Liver (tissue), 9 donors: Measurements from ENCODE around the gene PITPNB. TPM values are rescaled to one million over a fixed set of nuclear protein-coding genes. Genes with fewer than 3 reads are reported as not detected.

ENCODE experiments used
- DNase-seq: peaks from one replicate; pipeline ENCODE4 v3.0.0-alpha.2; 2017; ENCODE audit warnings: low spot score
- H3K27ac ChIP-seq, 2 donors: one replicate each; pipeline ENCODE4 v1.7.0; 2013; ENCODE audit warnings: inconsistent platforms in 2 of 2, low read length in 2 of 2, control low read depth in 1 of 2, low read depth in 1 of 2, mild to moderate bottlenecking in 1 of 2
- H3K27me3 ChIP-seq, 4 donors: one replicate each; pipeline versions ENCODE4 v1.6.1 to v1.7.0; 2013; ENCODE audit warnings: low read length in 3 of 4, inconsistent platforms in 1 of 4, mild to moderate bottlenecking in 1 of 4, moderate library complexity in 1 of 4; ENCODE audit not compliant: control insufficient read depth in 4 of 4, insufficient read depth in 4 of 4
- H3K36me3 ChIP-seq, 4 donors: one replicate each; pipeline versions ENCODE4 v1.6.1 to v1.7.0; 2013; ENCODE audit warnings: low read length in 3 of 4, mild to moderate bottlenecking in 3 of 4, low read depth in 1 of 4, moderate library complexity in 1 of 4; ENCODE audit not compliant: control insufficient read depth in 4 of 4, insufficient read depth in 3 of 4
- H3K4me1 ChIP-seq, 4 donors: one replicate each; pipeline versions ENCODE4 v1.6.1 to v1.7.0; 2013; ENCODE audit warnings: low read length in 3 of 4, mild to moderate bottlenecking in 3 of 4, moderate library complexity in 1 of 4; ENCODE audit not compliant: control insufficient read depth in 4 of 4, insufficient read depth in 4 of 4
- H3K4me3 ChIP-seq, 3 donors: one replicate each; pipeline versions ENCODE4 v1.6.1 to v1.7.0; 2013; ENCODE audit warnings: low read length in 3 of 3, control low read depth in 1 of 3, low read depth in 1 of 3, mild to moderate bottlenecking in 1 of 3
- H3K9ac ChIP-seq, 2 donors: one replicate each; pipeline ENCODE4 v1.7.0; 2013; ENCODE audit warnings: low read length in 2 of 2, mild to moderate bottlenecking in 2 of 2, moderate library complexity in 2 of 2, control low read depth in 1 of 2, low read depth in 1 of 2
- H3K9me3 ChIP-seq, 4 donors: one replicate each; pipeline versions ENCODE4 v1.6.1 to v1.7.0; 2013; ENCODE audit warnings: low read length in 3 of 4; ENCODE audit not compliant: control insufficient read depth in 4 of 4
- ATF3 ChIP-seq: IDR thresholded peaks from 2 replicates; pipeline ENCODE4 v1.6.1; 2016; ENCODE audit warnings: antibody characterized with exemption
- EGR1 ChIP-seq, 2 donors: IDR thresholded peaks; 2 replicates each; pipeline ENCODE4 v1.6.1; 2016 to 2018; ENCODE audit warnings: antibody characterized with exemption in 2 of 2, low read depth in 2 of 2
- FOXA1 ChIP-seq: IDR thresholded peaks from 2 replicates; pipeline ENCODE4 v1.6.1; 2016; ENCODE audit warnings: antibody characterized with exemption
- FOXA2 ChIP-seq: IDR thresholded peaks from 2 replicates; pipeline ENCODE4 v1.6.1; 2016; ENCODE audit warnings: antibody characterized with exemption
- GABPA ChIP-seq, 2 donors: IDR thresholded peaks in 1 of 2; conservative IDR thresholded peaks in 1 of 2; 2 replicates each; pipeline ENCODE4 v1.6.1; 2016; ENCODE audit warnings: antibody characterized with exemption in 2 of 2, mild to moderate bottlenecking in 1 of 2, moderate library complexity in 1 of 2
- HNF4A ChIP-seq, 2 donors: conservative IDR thresholded peaks; 2 replicates each; pipeline ENCODE4 v1.6.1; 2016; ENCODE audit warnings: antibody characterized with exemption in 2 of 2, mild to moderate bottlenecking in 2 of 2
- HNF4G ChIP-seq: IDR thresholded peaks from 2 replicates; pipeline ENCODE4 v1.6.1; 2016; ENCODE audit warnings: antibody characterized with exemption
- MAX ChIP-seq: IDR thresholded peaks from 2 replicates; pipeline ENCODE4 v1.6.1; 2016; ENCODE audit warnings: antibody characterized with exemption
- NR2F2 ChIP-seq: IDR thresholded peaks from 2 replicates; pipeline ENCODE4 v1.6.1; 2016; ENCODE audit warnings: antibody characterized with exemption
- RAD21 ChIP-seq, 2 donors: IDR thresholded peaks; 2 replicates each; pipeline ENCODE4 v1.6.1; 2016; ENCODE audit warnings: antibody characterized with exemption in 2 of 2, mild to moderate bottlenecking in 2 of 2
- RXRA ChIP-seq, 2 donors: IDR thresholded peaks; 2 replicates each; pipeline ENCODE4 v1.6.1; 2017 to 2018; ENCODE audit warnings: antibody characterized with exemption in 2 of 2, mild to moderate bottlenecking in 1 of 2
- SP1 ChIP-seq: IDR thresholded peaks from 2 replicates; pipeline ENCODE4 v1.6.1; 2018; ENCODE audit warnings: antibody characterized with exemption, mild to moderate bottlenecking
- WGBS: extraction: QIAGEN DNeasy Blood & Tissue Kit; methylation state at CpG from one replicate; pipeline ENCODE4 v1.1.7; 2013; 5-methylcytosine and 5-hydroxymethylcytosine counted together
- polyA plus RNA-seq, 2 donors: library from polyadenylated mRNA; stranded (reverse) in 1 of 2; unstranded in 1 of 2; fragments of 200-250 nt in 1 of 2; fragments of >200 nt in 1 of 2; fragmentation: Nextera tagmentation in 1 of 2; extraction: Ambion mirVana in 1 of 2; gene quantifications; one replicate each; pipeline versions ENCODE4 v1.2.1 to v1.2.3, GENCODE V29; 2013 to 2015
- total RNA-seq, 2 donors: library from RNA; depleted of rRNA; stranded (reverse); fragments of >200 nt; gene quantifications; one replicate each; pipeline ENCODE4 v1.2.3, GENCODE V29; 2014
- TF ChIP-seq, protein P1 (sequence below): IDR thresholded peaks from 2 replicates; pipeline ENCODE4 v1.6.1; 2016; ENCODE audit warnings: antibody characterized with exemption, mild to moderate bottlenecking
- donor health status: healthy.
- donor health status: healthy.
- donor health status: healthy.
- donor health status: healthy.
- donor health status: healthy.

Gene PITPNB
- total and polyA plus RNA-seq, 4 donors = 18.4 to 57.4 (median 34.4) TPM

DNA sequence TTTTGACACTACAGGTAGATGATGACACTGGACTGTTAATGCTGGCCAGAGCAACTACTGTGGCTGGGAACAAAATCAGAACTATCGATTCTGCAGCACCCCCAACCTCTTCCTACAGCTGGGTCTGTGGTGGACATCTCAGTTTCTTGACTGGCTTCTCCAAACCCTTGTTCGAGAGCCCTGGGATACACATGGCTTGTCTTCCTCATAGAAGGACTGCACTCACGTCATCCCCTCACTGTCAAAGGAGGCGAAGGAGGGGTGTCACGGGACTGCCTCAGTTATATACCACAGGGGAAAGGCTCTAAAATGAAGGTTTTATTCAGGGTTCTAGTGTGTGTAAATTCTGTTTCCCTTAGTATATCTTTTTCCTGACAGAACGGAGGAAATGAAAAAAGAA, 44.9 kb downstream of the PITPNB start:
- DNase-seq = no peak
- Histone ChIP-seq H3K27ac (peak overlapping the region; percentile 4 to 16), H3K4me3 (no peak overlapping the region), H3K9me3 (no peaks in the 10 kb centered on the region), H3K4me1 (peaks cover 4 to 69% (median 52%) of the 10 kb centered on the region in 4 donors), H3K9ac (no peak overlapping the region), H3K36me3 (peaks cover 0 to 5% (median 4%) of the 10 kb centered on the region in 4 donors), H3K27me3 (no peaks in the 10 kb centered on the region)
- TF ChIP-seq HNF4G = no peak
- no peak for TF ChIP-seq FOXA1
- TF ChIP-seq EGR1 (IDR thresholded peaks at IDR 0.05; ENCODE audit: low read depth in 2 of 2) = no peak
- no peak for TF ChIP-seq GABPA (IDR thresholded peaks at IDR 0.05 in 1 of 2, conservative IDR thresholded peaks at IDR 0.05 in 1 of 2)
- whole genome bisulfite sequencing = 83% methylated on average over 6 of the region's 6 CpGs

GRCh38 chr22:27873472-27873871, 45.6 kb downstream of the PITPNB start:
- Histone ChIP-seq H3K27me3 (no peaks in the 10 kb centered on the region), H3K27ac (peak overlapping the region; percentile 16 to 57), H3K4me1 (peaks cover 4 to 76% (median 55%) of the 10 kb centered on the region in 4 donors), H3K9ac (peak overlapping the region in 1 of 2 donors; percentile 51), H3K4me3 (no peak overlapping the region), H3K36me3 (peaks cover 0 to 5% (median 4%) of the 10 kb centered on the region in 4 donors), H3K9me3 (no peaks in the 10 kb centered on the region)
- DNase-seq = no peak
- 29% methylated on average over 2 of the region's 2 CpGs for WGBS
- TF ChIP-seq NR2F2 = peak; percentile 28
- no peak for TF ChIP-seq HNF4A (conservative IDR thresholded peaks at IDR 0.05)
- no peak for TF ChIP-seq FOXA2
- no peak for TF ChIP-seq RXRA (IDR thresholded peaks at IDR 0.05)

GRCh38 chr22:27872488-27872887, 46.6 kb downstream of the PITPNB start:
- peaks cover 0 to 5% (median 4%) of the 10 kb centered on the region in 4 donors for H3K36me3 ChIP-seq
- no peaks in the 10 kb centered on the region for H3K27me3 ChIP-seq
- no peak for DNase-seq
- no peak for TF ChIP-seq HNF4A (conservative IDR thresholded peaks at IDR 0.05)
- TF ChIP-seq RAD21 (IDR thresholded peaks at IDR 0.05) = no peak
- TF ChIP-seq ATF3 = no peak
- no peak for TF ChIP-seq MAX
- no peak for TF ChIP-seq NR2F2
- TF ChIP-seq EGR1 (IDR thresholded peaks at IDR 0.05; ENCODE audit: low read depth in 2 of 2) = no peak
- TF ChIP-seq, protein P1, sequence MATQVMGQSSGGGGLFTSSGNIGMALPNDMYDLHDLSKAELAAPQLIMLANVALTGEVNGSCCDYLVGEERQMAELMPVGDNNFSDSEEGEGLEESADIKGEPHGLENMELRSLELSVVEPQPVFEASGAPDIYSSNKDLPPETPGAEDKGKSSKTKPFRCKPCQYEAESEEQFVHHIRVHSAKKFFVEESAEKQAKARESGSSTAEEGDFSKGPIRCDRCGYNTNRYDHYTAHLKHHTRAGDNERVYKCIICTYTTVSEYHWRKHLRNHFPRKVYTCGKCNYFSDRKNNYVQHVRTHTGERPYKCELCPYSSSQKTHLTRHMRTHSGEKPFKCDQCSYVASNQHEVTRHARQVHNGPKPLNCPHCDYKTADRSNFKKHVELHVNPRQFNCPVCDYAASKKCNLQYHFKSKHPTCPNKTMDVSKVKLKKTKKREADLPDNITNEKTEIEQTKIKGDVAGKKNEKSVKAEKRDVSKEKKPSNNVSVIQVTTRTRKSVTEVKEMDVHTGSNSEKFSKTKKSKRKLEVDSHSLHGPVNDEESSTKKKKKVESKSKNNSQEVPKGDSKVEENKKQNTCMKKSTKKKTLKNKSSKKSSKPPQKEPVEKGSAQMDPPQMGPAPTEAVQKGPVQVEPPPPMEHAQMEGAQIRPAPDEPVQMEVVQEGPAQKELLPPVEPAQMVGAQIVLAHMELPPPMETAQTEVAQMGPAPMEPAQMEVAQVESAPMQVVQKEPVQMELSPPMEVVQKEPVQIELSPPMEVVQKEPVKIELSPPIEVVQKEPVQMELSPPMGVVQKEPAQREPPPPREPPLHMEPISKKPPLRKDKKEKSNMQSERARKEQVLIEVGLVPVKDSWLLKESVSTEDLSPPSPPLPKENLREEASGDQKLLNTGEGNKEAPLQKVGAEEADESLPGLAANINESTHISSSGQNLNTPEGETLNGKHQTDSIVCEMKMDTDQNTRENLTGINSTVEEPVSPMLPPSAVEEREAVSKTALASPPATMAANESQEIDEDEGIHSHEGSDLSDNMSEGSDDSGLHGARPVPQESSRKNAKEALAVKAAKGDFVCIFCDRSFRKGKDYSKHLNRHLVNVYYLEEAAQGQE = no peak
- no peak for TF ChIP-seq SP1
- H3K27ac ChIP-seq = peak overlapping the region in 1 of 2 donors; percentile 92
- 96% methylated on average over 1 of the region's 1 CpG for WGBS
- H3K4me1 ChIP-seq = peaks cover 1 to 76% (median 55%) of the 10 kb centered on the region in 4 donors
- H3K9ac ChIP-seq = no peak overlapping the region
- no peak overlapping the region for H3K4me3 ChIP-seq
- no peaks in the 10 kb centered on the region for H3K9me3 ChIP-seq
